ENCODE results near the gene MRPL48.

Gene MRPL48

GRCh38 chr11:73752216-73752867 is 35.3 kb upstream of the MRPL48 start:
- TF ChIP-seq CTCF (IDR thresholded peaks at IDR 0.05; ENCODE audit: borderline replicate concordance, insufficient read depth, low read depth, low read length) = no peak
- H3K4me3 ChIP-seq (ENCODE audit: low read depth, low read length) = no peak overlapping the region

GRCh38 chr11:73752903-73753302 is 34.8 kb upstream of the MRPL48 start:
- TF ChIP-seq CTCF (IDR thresholded peaks at IDR 0.05; ENCODE audit: borderline replicate concordance, insufficient read depth, low read depth, low read length) = no peak
- no peak overlapping the region for H3K4me3 ChIP-seq (ENCODE audit: low read depth, low read length)

- no peak overlapping the region for H3K4me3 ChIP-seq (ENCODE audit: low read depth, low read length)
- TF ChIP-seq CTCF (IDR thresholded peaks at IDR 0.05; ENCODE audit: borderline replicate concordance, insufficient read depth, low read depth, low read length) = no peak
Observed at GRCh38 chr11:73753938-73754337, 33.7 kb upstream of the MRPL48 start.

GRCh38 chr11:73755670-73756069 is 32.0 kb upstream of the MRPL48 start:
- no peak for TF ChIP-seq CTCF (IDR thresholded peaks at IDR 0.05; ENCODE audit: borderline replicate concordance, insufficient read depth, low read depth, low read length)
- no peak overlapping the region for H3K4me3 ChIP-seq (ENCODE audit: low read depth, low read length)

GRCh38 chr11:73757598-73757997 is 30.1 kb upstream of the MRPL48 start:
- no peak overlapping the region for H3K4me3 ChIP-seq (ENCODE audit: low read depth, low read length)
- TF ChIP-seq CTCF (IDR thresholded peaks at IDR 0.05; ENCODE audit: borderline replicate concordance, insufficient read depth, low read depth, low read length) = no peak

- TF ChIP-seq CTCF (IDR thresholded peaks at IDR 0.05; ENCODE audit: borderline replicate concordance, insufficient read depth, low read depth, low read length) = no peak
- no peak overlapping the region for H3K4me3 ChIP-seq (ENCODE audit: low read depth, low read length)
Observed at GRCh38 chr11:73758451-73758850, 29.2 kb upstream of the MRPL48 start.

- peak overlapping the region; percentile 86 for H3K4me3 ChIP-seq (ENCODE audit: low read depth, low read length)
- no peak for TF ChIP-seq CTCF (IDR thresholded peaks at IDR 0.05; ENCODE audit: borderline replicate concordance, insufficient read depth, low read depth, low read length)
Observed at GRCh38 chr11:73759610-73760134, 28.0 kb upstream of the MRPL48 start.

Measured in GM12875 (cell line).